B cell (primary cell): ENCODE measurements around the gene ZFPM1.

Source experiments
- EZH2 ChIP-seq: IDR thresholded peaks from 2 replicates; pipeline ENCODE4 v1.6.1; 2012; ENCODE audit warnings: borderline replicate concordance, low read depth, mild to moderate bottlenecking, moderate library complexity, low read length; ENCODE audit not compliant: insufficient read depth, poor library complexity, severe bottlenecking
- TF ChIP-seq, protein P1 (sequence below): fragments of 200-600 bp; IDR thresholded peaks from one replicate; pipeline ENCODE4 v1.8.0; 2022; ENCODE audit warnings: antibody characterized with exemption, mild to moderate bottlenecking

- no peak for TF ChIP-seq EZH2
- TF ChIP-seq, protein P1, sequence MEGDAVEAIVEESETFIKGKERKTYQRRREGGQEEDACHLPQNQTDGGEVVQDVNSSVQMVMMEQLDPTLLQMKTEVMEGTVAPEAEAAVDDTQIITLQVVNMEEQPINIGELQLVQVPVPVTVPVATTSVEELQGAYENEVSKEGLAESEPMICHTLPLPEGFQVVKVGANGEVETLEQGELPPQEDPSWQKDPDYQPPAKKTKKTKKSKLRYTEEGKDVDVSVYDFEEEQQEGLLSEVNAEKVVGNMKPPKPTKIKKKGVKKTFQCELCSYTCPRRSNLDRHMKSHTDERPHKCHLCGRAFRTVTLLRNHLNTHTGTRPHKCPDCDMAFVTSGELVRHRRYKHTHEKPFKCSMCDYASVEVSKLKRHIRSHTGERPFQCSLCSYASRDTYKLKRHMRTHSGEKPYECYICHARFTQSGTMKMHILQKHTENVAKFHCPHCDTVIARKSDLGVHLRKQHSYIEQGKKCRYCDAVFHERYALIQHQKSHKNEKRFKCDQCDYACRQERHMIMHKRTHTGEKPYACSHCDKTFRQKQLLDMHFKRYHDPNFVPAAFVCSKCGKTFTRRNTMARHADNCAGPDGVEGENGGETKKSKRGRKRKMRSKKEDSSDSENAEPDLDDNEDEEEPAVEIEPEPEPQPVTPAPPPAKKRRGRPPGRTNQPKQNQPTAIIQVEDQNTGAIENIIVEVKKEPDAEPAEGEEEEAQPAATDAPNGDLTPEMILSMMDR = peak; percentile 47
These were observed 105.7 kb downstream of the ZFPM1 start for GRCh38 chr16:88558457-88559442.
